ENCODE measurements around the gene EXOC8. TPM values are rescaled to one million over a fixed set of nuclear protein-coding genes. Genes with fewer than 3 reads are reported as not detected.

EXOC8 gene
- total RNA-seq, 3 donors from 2014 or later: 14.5 to 18.4 (median 14.5) TPM

- Histone ChIP-seq H3K36me3 (ENCODE audit: low read depth) (no peaks in the 10 kb centered on the region), H3K4me3 (peak within 1 kb of the TSS; percentile 88), H3K9me3 (no peaks in the 10 kb centered on the region), H3K4me1 (ENCODE audit: low read depth) (peaks cover 44% of the 10 kb centered on the region)
- intact Hi-C loops (cut with DNase I, micrococcal nuclease): no loop called here
- ATAC-seq (no peak), DNase-seq (no peak)
- TF ChIP-seq CTCF (IDR thresholded peaks at IDR 0.05): no peak
Observed at GRCh38 chr1:231338270-231339128, 847 bp upstream of the EXOC8 start, which contains the start of gene SPRTN. Gene SPRTN (plus strand): TSS chr1:231338293. CDS start chr1:231338384, 91 bp downstream.

GRCh38 chr1:231337043-231337471, 595 bp downstream of the EXOC8 start:
- DNase-seq (no peak), ATAC-seq (peak; percentile 18)
- Histone ChIP-seq H3K36me3 (ENCODE audit: low read depth) (no peaks in the 10 kb centered on the region), H3K9me3 (no peaks in the 10 kb centered on the region), H3K4me3 (peak overlapping the region; percentile 88), H3K4me1 (ENCODE audit: low read depth) (peaks cover 44% of the 10 kb centered on the region)
- TF ChIP-seq CTCF (IDR thresholded peaks at IDR 0.05): no peak
- intact Hi-C loops (cut with DNase I, micrococcal nuclease): no loop called here

- DNase-seq (no peak), ATAC-seq (no peak)
- Histone ChIP-seq H3K4me1 (ENCODE audit: low read depth) (peaks cover 44% of the 10 kb centered on the region), H3K36me3 (ENCODE audit: low read depth) (no peaks in the 10 kb centered on the region), H3K9me3 (no peaks in the 10 kb centered on the region), H3K4me3 (peak overlapping the region; percentile 88)
- intact Hi-C loops (cut with DNase I, micrococcal nuclease): no loop called here
- TF ChIP-seq CTCF (IDR thresholded peaks at IDR 0.05): no peak
Observed at GRCh38 chr1:231335663-231336602, 1.7 kb downstream of the EXOC8 start.

GRCh38 chr1:231334952-231335351, 2.7 kb downstream of the EXOC8 start:
- intact Hi-C loops (cut with DNase I, micrococcal nuclease): no loop called here
- ATAC-seq (no peak), DNase-seq (no peak)
- Histone ChIP-seq H3K4me1 (ENCODE audit: low read depth) (peaks cover 44% of the 10 kb centered on the region), H3K4me3 (no peak overlapping the region), H3K36me3 (ENCODE audit: low read depth) (no peaks in the 10 kb centered on the region), H3K9me3 (no peaks in the 10 kb centered on the region)
- TF ChIP-seq CTCF (IDR thresholded peaks at IDR 0.05): no peak

- intact Hi-C loops (cut with DNase I, micrococcal nuclease): no loop called here
- ATAC-seq (no peak), DNase-seq (no peak)
- H3K36me3 ChIP-seq (ENCODE audit: low read depth): no peaks in the 10 kb centered on the region
- no peak for TF ChIP-seq CTCF (IDR thresholded peaks at IDR 0.05)
- H3K9me3 ChIP-seq: no peaks in the 10 kb centered on the region
- peaks cover 37% of the 10 kb centered on the region for H3K4me1 ChIP-seq (ENCODE audit: low read depth)
- no peak overlapping the region for H3K4me3 ChIP-seq
Observed at GRCh38 chr1:231334079-231334666, 3.5 kb downstream of the EXOC8 start.
